ENCODE data around the gene RAB9A. TPM values are rescaled to one million over a fixed set of nuclear protein-coding genes. Genes with fewer than 3 reads are reported as not detected.

RAB9A gene
- total RNA-seq, 1 experiment from 2014 or later: 26.3 TPM

DNA sequence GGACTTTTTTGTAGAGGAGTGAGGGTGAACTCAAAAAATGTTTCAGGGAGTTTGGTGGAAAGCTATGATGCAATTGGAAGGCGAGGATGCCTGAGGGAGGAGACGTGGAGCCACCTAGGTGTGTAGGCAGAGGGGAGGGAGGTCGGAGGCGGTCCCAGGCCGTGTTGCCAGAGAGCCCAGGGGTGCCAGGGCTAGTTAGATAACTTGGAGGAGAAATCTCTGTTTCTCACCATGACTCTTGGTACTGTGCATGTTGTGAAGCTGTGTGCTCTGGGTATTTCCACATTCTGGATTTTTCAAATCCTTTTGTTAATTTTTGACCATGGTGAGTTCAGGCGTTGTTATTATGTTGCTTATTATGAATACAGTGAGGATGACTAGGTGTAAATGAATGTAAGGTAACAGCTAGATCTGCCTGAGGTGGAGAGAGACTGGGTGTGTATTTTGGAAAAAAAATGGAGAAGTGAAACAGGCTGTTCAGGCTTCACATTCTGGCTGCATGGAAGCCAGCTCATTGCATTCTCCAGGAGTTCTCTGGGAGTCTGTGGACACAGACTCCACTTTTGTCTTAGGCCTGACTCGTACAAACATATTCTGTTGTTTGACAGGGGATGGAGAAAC is 4.5 kb downstream of the RAB9A start:
- Mint-ChIP-seq H3K9me3 (no peaks in the 10 kb centered on the region), H3K27ac (peak overlapping the region; percentile 90), H3K4me3 (peak overlapping the region; percentile 18), H3K36me3 (no peaks in the 10 kb centered on the region), H3K27me3 (ENCODE audit: low read depth) (peaks cover 4% of the 10 kb centered on the region), H3K4me1 (peaks cover 36% of the 10 kb centered on the region)
- ATAC-seq (peak; percentile 8; the same call in 1 of the 2 replicates), DNase-seq (ENCODE audit: low spot score) (no peak)
- ChIA-PET POLR2A (interaction anchor here (1.7 kb wide), 1 partner anchor 41 kb away, joined by 6 read pairs; the partner anchor contains the start of genes OFD1 and TRAPPC2), CTCF (interaction anchor here (0.6 to 0.9 kb wide), 2 partner anchors 41 to 63 kb away, joined by 3 read pairs; partner anchors contain the start of genes OFD1 and TRAPPC2)
- TF ChIP-seq ZNF317 (CRISPR knock-in tag; IDR thresholded peaks at IDR 0.05; ENCODE audit: borderline replicate concordance, low read depth) (no peak), TEAD4 (CRISPR knock-in tag; IDR thresholded peaks at IDR 0.05) (no peak), FOXK1 (CRISPR knock-in tag; IDR thresholded peaks at IDR 0.05) (no peak), ZNF219 (CRISPR knock-in tag; IDR thresholded peaks at IDR 0.05; ENCODE audit: borderline replicate concordance) (no peak), SOX15 (CRISPR knock-in tag; IDR thresholded peaks at IDR 0.05) (no peak), FOXJ3 (CRISPR knock-in tag; IDR thresholded peaks at IDR 0.05; ENCODE audit: borderline replicate concordance) (no peak), NR1H2 (CRISPR knock-in tag; IDR thresholded peaks at IDR 0.05) (no peak), NFE2L1 (CRISPR knock-in tag; IDR thresholded peaks at IDR 0.05) (no peak)
- TF ChIP-seq, protein P1, sequence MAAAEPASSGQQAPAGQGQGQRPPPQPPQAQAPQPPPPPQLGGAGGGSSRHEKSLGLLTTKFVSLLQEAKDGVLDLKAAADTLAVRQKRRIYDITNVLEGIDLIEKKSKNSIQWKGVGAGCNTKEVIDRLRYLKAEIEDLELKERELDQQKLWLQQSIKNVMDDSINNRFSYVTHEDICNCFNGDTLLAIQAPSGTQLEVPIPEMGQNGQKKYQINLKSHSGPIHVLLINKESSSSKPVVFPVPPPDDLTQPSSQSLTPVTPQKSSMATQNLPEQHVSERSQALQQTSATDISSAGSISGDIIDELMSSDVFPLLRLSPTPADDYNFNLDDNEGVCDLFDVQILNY (CRISPR knock-in tag; IDR thresholded peaks at IDR 0.05): no peak
- TF ChIP-seq, protein P2, sequence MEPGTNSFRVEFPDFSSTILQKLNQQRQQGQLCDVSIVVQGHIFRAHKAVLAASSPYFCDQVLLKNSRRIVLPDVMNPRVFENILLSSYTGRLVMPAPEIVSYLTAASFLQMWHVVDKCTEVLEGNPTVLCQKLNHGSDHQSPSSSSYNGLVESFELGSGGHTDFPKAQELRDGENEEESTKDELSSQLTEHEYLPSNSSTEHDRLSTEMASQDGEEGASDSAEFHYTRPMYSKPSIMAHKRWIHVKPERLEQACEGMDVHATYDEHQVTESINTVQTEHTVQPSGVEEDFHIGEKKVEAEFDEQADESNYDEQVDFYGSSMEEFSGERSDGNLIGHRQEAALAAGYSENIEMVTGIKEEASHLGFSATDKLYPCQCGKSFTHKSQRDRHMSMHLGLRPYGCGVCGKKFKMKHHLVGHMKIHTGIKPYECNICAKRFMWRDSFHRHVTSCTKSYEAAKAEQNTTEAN (CRISPR knock-in tag; IDR thresholded peaks at IDR 0.05): no peak

GRCh38 chrX:13694359-13694758 is 5.4 kb downstream of the RAB9A start:
- ChIA-PET POLR2A (interaction anchor here (1.7 kb wide), 1 partner anchor 40 kb away, joined by 6 read pairs; the partner anchor contains the start of genes OFD1 and TRAPPC2), CTCF (no interaction called here)
- Mint-ChIP-seq H3K27ac (no peak overlapping the region), H3K36me3 (no peaks in the 10 kb centered on the region), H3K4me1 (peaks cover 37% of the 10 kb centered on the region), H3K4me3 (no peak overlapping the region), H3K9me3 (no peaks in the 10 kb centered on the region), H3K27me3 (ENCODE audit: low read depth) (no peaks in the 10 kb centered on the region)
- ATAC-seq (no peak), DNase-seq (ENCODE audit: low spot score) (no peak)
- TF ChIP-seq TP53 (CRISPR knock-in tag; IDR thresholded peaks at IDR 0.05) (no peak), ZNF219 (CRISPR knock-in tag; IDR thresholded peaks at IDR 0.05; ENCODE audit: borderline replicate concordance) (no peak), PRDM15 (CRISPR knock-in tag; IDR thresholded peaks at IDR 0.05) (no peak), SMAD3 (CRISPR knock-in tag; IDR thresholded peaks at IDR 0.05; ENCODE audit: borderline replicate concordance) (no peak), CTCF (IDR thresholded peaks at IDR 0.05) (no peak)
- TF ChIP-seq, protein P3, sequence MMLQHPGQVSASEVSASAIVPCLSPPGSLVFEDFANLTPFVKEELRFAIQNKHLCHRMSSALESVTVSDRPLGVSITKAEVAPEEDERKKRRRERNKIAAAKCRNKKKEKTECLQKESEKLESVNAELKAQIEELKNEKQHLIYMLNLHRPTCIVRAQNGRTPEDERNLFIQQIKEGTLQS (CRISPR knock-in tag; conservative IDR thresholded peaks at IDR 0.05): no peak
- TF ChIP-seq, protein P4, sequence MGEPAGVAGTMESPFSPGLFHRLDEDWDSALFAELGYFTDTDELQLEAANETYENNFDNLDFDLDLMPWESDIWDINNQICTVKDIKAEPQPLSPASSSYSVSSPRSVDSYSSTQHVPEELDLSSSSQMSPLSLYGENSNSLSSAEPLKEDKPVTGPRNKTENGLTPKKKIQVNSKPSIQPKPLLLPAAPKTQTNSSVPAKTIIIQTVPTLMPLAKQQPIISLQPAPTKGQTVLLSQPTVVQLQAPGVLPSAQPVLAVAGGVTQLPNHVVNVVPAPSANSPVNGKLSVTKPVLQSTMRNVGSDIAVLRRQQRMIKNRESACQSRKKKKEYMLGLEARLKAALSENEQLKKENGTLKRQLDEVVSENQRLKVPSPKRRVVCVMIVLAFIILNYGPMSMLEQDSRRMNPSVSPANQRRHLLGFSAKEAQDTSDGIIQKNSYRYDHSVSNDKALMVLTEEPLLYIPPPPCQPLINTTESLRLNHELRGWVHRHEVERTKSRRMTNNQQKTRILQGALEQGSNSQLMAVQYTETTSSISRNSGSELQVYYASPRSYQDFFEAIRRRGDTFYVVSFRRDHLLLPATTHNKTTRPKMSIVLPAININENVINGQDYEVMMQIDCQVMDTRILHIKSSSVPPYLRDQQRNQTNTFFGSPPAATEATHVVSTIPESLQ (CRISPR knock-in tag; IDR thresholded peaks at IDR 0.05): no peak
- TF ChIP-seq, protein P5, sequence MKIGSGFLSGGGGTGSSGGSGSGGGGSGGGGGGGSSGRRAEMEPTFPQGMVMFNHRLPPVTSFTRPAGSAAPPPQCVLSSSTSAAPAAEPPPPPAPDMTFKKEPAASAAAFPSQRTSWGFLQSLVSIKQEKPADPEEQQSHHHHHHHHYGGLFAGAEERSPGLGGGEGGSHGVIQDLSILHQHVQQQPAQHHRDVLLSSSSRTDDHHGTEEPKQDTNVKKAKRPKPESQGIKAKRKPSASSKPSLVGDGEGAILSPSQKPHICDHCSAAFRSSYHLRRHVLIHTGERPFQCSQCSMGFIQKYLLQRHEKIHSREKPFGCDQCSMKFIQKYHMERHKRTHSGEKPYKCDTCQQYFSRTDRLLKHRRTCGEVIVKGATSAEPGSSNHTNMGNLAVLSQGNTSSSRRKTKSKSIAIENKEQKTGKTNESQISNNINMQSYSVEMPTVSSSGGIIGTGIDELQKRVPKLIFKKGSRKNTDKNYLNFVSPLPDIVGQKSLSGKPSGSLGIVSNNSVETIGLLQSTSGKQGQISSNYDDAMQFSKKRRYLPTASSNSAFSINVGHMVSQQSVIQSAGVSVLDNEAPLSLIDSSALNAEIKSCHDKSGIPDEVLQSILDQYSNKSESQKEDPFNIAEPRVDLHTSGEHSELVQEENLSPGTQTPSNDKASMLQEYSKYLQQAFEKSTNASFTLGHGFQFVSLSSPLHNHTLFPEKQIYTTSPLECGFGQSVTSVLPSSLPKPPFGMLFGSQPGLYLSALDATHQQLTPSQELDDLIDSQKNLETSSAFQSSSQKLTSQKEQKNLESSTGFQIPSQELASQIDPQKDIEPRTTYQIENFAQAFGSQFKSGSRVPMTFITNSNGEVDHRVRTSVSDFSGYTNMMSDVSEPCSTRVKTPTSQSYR (CRISPR knock-in tag; IDR thresholded peaks at IDR 0.05): no peak
- TF ChIP-seq, protein P6, sequence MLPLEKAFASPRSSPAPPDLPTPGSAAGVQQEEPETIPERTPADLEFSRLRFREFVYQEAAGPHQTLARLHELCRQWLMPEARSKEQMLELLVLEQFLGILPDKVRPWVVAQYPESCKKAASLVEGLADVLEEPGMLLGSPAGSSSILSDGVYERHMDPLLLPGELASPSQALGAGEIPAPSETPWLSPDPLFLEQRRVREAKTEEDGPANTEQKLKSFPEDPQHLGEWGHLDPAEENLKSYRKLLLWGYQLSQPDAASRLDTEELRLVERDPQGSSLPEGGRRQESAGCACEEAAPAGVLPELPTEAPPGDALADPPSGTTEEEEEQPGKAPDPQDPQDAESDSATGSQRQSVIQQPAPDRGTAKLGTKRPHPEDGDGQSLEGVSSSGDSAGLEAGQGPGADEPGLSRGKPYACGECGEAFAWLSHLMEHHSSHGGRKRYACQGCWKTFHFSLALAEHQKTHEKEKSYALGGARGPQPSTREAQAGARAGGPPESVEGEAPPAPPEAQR (CRISPR knock-in tag; IDR thresholded peaks at IDR 0.05): no peak
- TF ChIP-seq, protein P7, sequence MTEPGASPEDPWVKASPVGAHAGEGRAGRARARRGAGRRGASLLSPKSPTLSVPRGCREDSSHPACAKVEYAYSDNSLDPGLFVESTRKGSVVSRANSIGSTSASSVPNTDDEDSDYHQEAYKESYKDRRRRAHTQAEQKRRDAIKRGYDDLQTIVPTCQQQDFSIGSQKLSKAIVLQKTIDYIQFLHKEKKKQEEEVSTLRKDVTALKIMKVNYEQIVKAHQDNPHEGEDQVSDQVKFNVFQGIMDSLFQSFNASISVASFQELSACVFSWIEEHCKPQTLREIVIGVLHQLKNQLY (CRISPR knock-in tag; IDR thresholded peaks at IDR 0.05): no peak
